Measurements from ENCODE around the gene PTPRH.
"Not testable (repeated sequence)": the region's sequence is repeated elsewhere in the genome, so short reads cannot be mapped to it uniquely, and the experiment has no call there.

PTPRH gene

GRCh38 chr19:55186080-55186479 lies 23.2 kb downstream of the PTPRH start:
- DNase-seq (ENCODE audit: low spot score) = no peak

- no peak for DNase-seq (ENCODE audit: low spot score)
These were observed 27.6 kb downstream of the PTPRH start for GRCh38 chr19:55181740-55182139.

GRCh38 chr19:55179606-55180484 lies 29.5 kb downstream of the PTPRH start, which contains the start of gene SYT5:
Gene SYT5 (minus strand): TSS chr19:55180289. CDS start chr19:55179041, 1,248 bp downstream.
- DNase-seq (ENCODE audit: low spot score) = peak; percentile 59

GRCh38 chr19:55178781-55179599 lies 30.3 kb downstream of the PTPRH start:
- DNase-seq (ENCODE audit: low spot score) = peak; percentile 92

GRCh38 chr19:55176076-55176475 lies 33.2 kb downstream of the PTPRH start:
- DNase-seq (ENCODE audit: low spot score) = no peak

- no peak for DNase-seq (ENCODE audit: low spot score)
These were observed 34.0 kb downstream of the PTPRH start for GRCh38 chr19:55175117-55175867.

- DNase-seq (ENCODE audit: low spot score) = no peak
These were observed 34.7 kb downstream of the PTPRH start for GRCh38 chr19:55174425-55175116.

- DNase-seq (ENCODE audit: low spot score) = peak; percentile 11
These were observed 35.4 kb downstream of the PTPRH start for GRCh38 chr19:55173714-55174409.

GRCh38 chr19:55173186-55173713 lies 36.1 kb downstream of the PTPRH start:
- DNase-seq (ENCODE audit: low spot score) = no peak

- no peak for DNase-seq (ENCODE audit: low spot score)
These were observed 36.6 kb downstream of the PTPRH start for GRCh38 chr19:55172741-55173140.

- DNase-seq (ENCODE audit: low spot score) = not testable (repeated sequence)
These were observed 37.0 kb downstream of the PTPRH start for GRCh38 chr19:55172318-55172717.

GRCh38 chr19:55171440-55171839 lies 37.9 kb downstream of the PTPRH start:
- no peak for DNase-seq (ENCODE audit: low spot score)

- no peak for DNase-seq (ENCODE audit: low spot score)
These were observed 40.2 kb downstream of the PTPRH start for GRCh38 chr19:55169136-55169535.

GRCh38 chr19:55166530-55167268 lies 42.6 kb downstream of the PTPRH start, which contains the start of gene DNAAF3:
Gene DNAAF3 (minus strand): TSS chr19:55166613. CDS start chr19:55166413, 200 bp downstream.
- DNase-seq (ENCODE audit: low spot score) = peak; percentile 72

- DNase-seq (ENCODE audit: low spot score) = peak; percentile 33
These were observed 43.3 kb downstream of the PTPRH start for GRCh38 chr19:55165952-55166529.

GRCh38 chr19:55161571-55162322 lies 47.6 kb downstream of the PTPRH start:
- DNase-seq (ENCODE audit: low spot score) = no peak

- no peak for DNase-seq (ENCODE audit: low spot score)
These were observed 48.3 kb downstream of the PTPRH start for GRCh38 chr19:55160986-55161365.

- peak; percentile 82 for DNase-seq (ENCODE audit: low spot score)
These were observed 48.9 kb downstream of the PTPRH start for GRCh38 chr19:55160128-55160985.
